IMR-90 (cell line): ENCODE results near the gene XRCC4. TPM values are rescaled to one million over a fixed set of nuclear protein-coding genes. Genes with fewer than 3 reads are reported as not detected.

Experiments
- ATAC-seq: fragments of 200-7000 bp; cut with Tn5 transposase; 2 replicates; pipeline ENCODE4 v1.9.1; 2020; ENCODE audit warnings: low read depth, mild to moderate bottlenecking, moderate library complexity
- BruUV-seq: library from RNA; stranded (reverse); fragments of 400-500 nt; replicated peaks from 2 replicates; lab custom pipeline; 2021; lab: Mats Ljungman, UMichigan
- CTCF ChIA-PET: fragments of 300-600 bp; formaldehyde crosslinking; extraction: SDS; loops from one replicate; lab custom pipeline; 2021; ENCODE audit warnings: antibody characterized with exemption; lab: Yijun Ruan, JAX
- POLR2A ChIA-PET: fragments of 300-600 bp; sonication (Branson Sonifier 250); formaldehyde crosslinking; loops from one replicate; lab custom pipeline; 2022; ENCODE audit warnings: antibody characterized with exemption; ENCODE audit not compliant: unreplicated experiment; lab: Charles Lee
- DNase-seq: peaks from one replicate; pipeline ENCODE4 v3.0.0; 2013
- H2AFZ ChIP-seq: replicated peaks from 2 replicates; pipeline ENCODE3; 2013; ENCODE audit warnings: low read length, mild to moderate bottlenecking; ENCODE audit not compliant: poor library complexity
- H2AK5ac ChIP-seq: 2 replicates; pipeline ENCODE4 v1.6.1; 2013; ENCODE audit warnings: low read depth, low read length, inconsistent platforms
- H2AK9ac ChIP-seq: replicated peaks from 2 replicates; pipeline ENCODE3; 2013; ENCODE audit warnings: mild to moderate bottlenecking, low read depth, low read length, moderate library complexity; ENCODE audit not compliant: poor library complexity
- H2BK120ac ChIP-seq: 2 replicates; pipeline ENCODE4 v1.6.1; 2013; ENCODE audit warnings: low read depth, low read length, inconsistent platforms
- H2BK15ac ChIP-seq: 3 replicates; pipeline ENCODE4 v1.6.1; 2013; ENCODE audit warnings: low read depth, low read length, inconsistent platforms
- H2BK20ac ChIP-seq: 2 replicates; pipeline ENCODE4 v1.6.1; 2013; ENCODE audit warnings: low read depth, mild to moderate bottlenecking, inconsistent platforms, low read length, moderate library complexity
- H2BK5ac ChIP-seq: 2 replicates; pipeline ENCODE4 v1.6.1; 2013; ENCODE audit warnings: mild to moderate bottlenecking, low read depth, low read length, inconsistent platforms; ENCODE audit not compliant: poor library complexity, severe bottlenecking
- H3K14ac ChIP-seq: replicated peaks from 2 replicates; pipeline ENCODE4 v1.6.1; 2013; ENCODE audit warnings: low read depth, low read length, inconsistent platforms
- H3K18ac ChIP-seq: 2 replicates; pipeline ENCODE4 v1.6.1; 2013; ENCODE audit warnings: low read depth, low read length, control low read depth
- H3K23ac ChIP-seq: 2 replicates; pipeline ENCODE4 v1.6.1; 2013; ENCODE audit warnings: low read depth, low read length, inconsistent platforms
- H3K27ac ChIP-seq: 2 replicates; pipeline ENCODE4 v1.5.1; 2013; ENCODE audit warnings: mild to moderate bottlenecking, control low read depth, low read length; ENCODE audit not compliant: insufficient read depth
- H3K27me3 ChIP-seq: 2 replicates; pipeline ENCODE4 v1.6.1; 2013; ENCODE audit warnings: low read length; ENCODE audit not compliant: control insufficient read depth, insufficient read depth
- H3K36me3 ChIP-seq: 2 replicates; pipeline ENCODE4 v1.6.1; 2013; ENCODE audit warnings: low read length, mixed read lengths; ENCODE audit not compliant: control insufficient read depth, insufficient read depth
- H3K4ac ChIP-seq: 2 replicates; pipeline ENCODE4 v1.6.1; 2013; ENCODE audit warnings: low read depth, low read length, inconsistent platforms
- H3K4me1 ChIP-seq: 2 replicates; pipeline ENCODE4 v1.6.1; 2013; ENCODE audit warnings: low read length, mixed read lengths; ENCODE audit not compliant: control insufficient read depth, insufficient read depth
- H3K4me2 ChIP-seq: 2 replicates; pipeline ENCODE4 v1.6.1; 2013; ENCODE audit warnings: low read depth, mild to moderate bottlenecking, control low read depth, low read length, moderate library complexity
- H3K4me3 ChIP-seq: 2 replicates; pipeline ENCODE4 v1.5.1; 2013; ENCODE audit warnings: low read depth, mild to moderate bottlenecking, control low read depth, low read length, moderate library complexity; ENCODE audit not compliant: insufficient read depth
- H3K56ac ChIP-seq: 2 replicates; pipeline ENCODE4 v1.6.1; 2013; ENCODE audit warnings: low read length, inconsistent platforms; ENCODE audit not compliant: insufficient read depth; ENCODE audit errors: extremely low read depth
- H3K79me1 ChIP-seq, 2 experiments: 2 replicates each; pipeline ENCODE4 v1.6.1; 2013; ENCODE audit warnings: low read length in 2 of 2, inconsistent platforms in 1 of 2, low read depth in 1 of 2
- H3K9ac ChIP-seq: 2 replicates; pipeline ENCODE4 v1.6.1; 2013; ENCODE audit warnings: low read depth, low read length, control low read depth
- H3K9me1 ChIP-seq: 2 replicates; pipeline ENCODE4 v1.6.1; 2013; ENCODE audit warnings: low read length, inconsistent platforms; ENCODE audit not compliant: insufficient read depth
- H3K9me3 ChIP-seq: 2 replicates; pipeline ENCODE4 v1.6.1; 2013; ENCODE audit warnings: low read length; ENCODE audit not compliant: control insufficient read depth, insufficient read depth
- H4K20me1 ChIP-seq: 2 replicates; pipeline ENCODE4 v1.6.1; 2013; ENCODE audit warnings: low read length, inconsistent platforms; ENCODE audit not compliant: insufficient read depth
- H4K5ac ChIP-seq: 2 replicates; pipeline ENCODE4 v1.6.1; 2013; ENCODE audit warnings: mild to moderate bottlenecking, low read depth, low read length, control low read depth
- H4K8ac ChIP-seq, 2 experiments: 2 replicates each; pipeline ENCODE4 v1.6.1; 2013; ENCODE audit warnings: low read depth in 2 of 2, low read length in 2 of 2, control low read depth in 1 of 2, inconsistent platforms in 1 of 2
- H4K91ac ChIP-seq: 2 replicates; pipeline ENCODE4 v1.6.1; 2013; ENCODE audit warnings: low read depth, low read length, inconsistent platforms; ENCODE audit not compliant: insufficient read depth
- BHLHE40 ChIP-seq: fragments of 150-350 bp; IDR thresholded peaks from 2 replicates; pipeline ENCODE4 v1.6.1; 2016; ENCODE audit warnings: mild to moderate bottlenecking, low read depth, low read length
- CEBPB ChIP-seq: IDR thresholded peaks from 2 replicates; pipeline ENCODE4 v1.6.1; 2012; ENCODE audit warnings: low read depth, low read length, improper control_type of control experiment
- ELK1 ChIP-seq: fragments of 150-350 bp; IDR thresholded peaks from 2 replicates; pipeline ENCODE4 v1.6.1; 2016; ENCODE audit warnings: low read depth, mild to moderate bottlenecking, low read length, moderate library complexity, borderline replicate concordance
- FOS ChIP-seq: fragments of 150-350 bp; IDR thresholded peaks from 2 replicates; pipeline ENCODE4 v1.6.1; 2016; ENCODE audit warnings: low read depth, low read length
- MAFK ChIP-seq: IDR thresholded peaks from 2 replicates; pipeline ENCODE4 v1.6.1; 2012; ENCODE audit warnings: low read depth, low read length, improper control_type of control experiment
- MXI1 ChIP-seq: IDR thresholded peaks from 2 replicates; pipeline ENCODE4 v1.6.1; 2012; ENCODE audit warnings: low read depth, mild to moderate bottlenecking, low read length, moderate library complexity, borderline replicate concordance
- NFE2L2 ChIP-seq: fragments of 150-350 bp; IDR thresholded peaks from 2 replicates; pipeline ENCODE4 v1.6.1; 2016; ENCODE audit warnings: low read depth, mild to moderate bottlenecking, low read length
- POLR2A ChIP-seq: IDR thresholded peaks from 2 replicates; pipeline ENCODE4 v1.6.1; 2012; ENCODE audit warnings: mild to moderate bottlenecking, low read depth, low read length
- RAD21 ChIP-seq: IDR thresholded peaks from 2 replicates; pipeline ENCODE4 v1.6.1; 2012; ENCODE audit warnings: low read length, improper control_type of control experiment
- RFX5 ChIP-seq: IDR thresholded peaks from 2 replicates; pipeline ENCODE4 v1.8.0; 2012; ENCODE audit warnings: low read depth, mild to moderate bottlenecking, low read length, moderate library complexity
- SMC3 ChIP-seq: fragments of 150-350 bp; IDR thresholded peaks from 2 replicates; pipeline ENCODE4 v1.6.1; 2016; ENCODE audit warnings: low read depth, mild to moderate bottlenecking, antibody characterized with exemption, low read length, moderate library complexity
- WGBS, 2 experiments: methylation state at CpG; one replicate each; pipeline versions ENCODE4 v1.1.5 to v1.1.7; 2013; ENCODE audit warnings: missing lambda C conversion rate in 2 of 2; ENCODE audit not compliant: insufficient read length in 1 of 2; ENCODE audit errors: extremely low coverage in 2 of 2; 5-methylcytosine and 5-hydroxymethylcytosine counted together
- dilution Hi-C: fragments of 300-500 bp; cut with HindIII; formaldehyde crosslinking; loops from one replicate; pipeline ENCODE4 v1.14.3; 2018; ENCODE audit warnings: low sequenced_read_pairs; ENCODE audit not compliant: unreplicated experiment
- in situ Hi-C: fragments of 300-500 bp; cut with MboI; formaldehyde crosslinking; loops from 3 replicates; pipeline ENCODE4 v1.14.3; 2019; ENCODE audit warnings: low sequenced_read_pairs, inconsistent platforms, mixed read lengths
- intact Hi-C: fragments of 100-400 bp; cut with micrococcal nuclease; formaldehyde crosslinking; loops from 2 replicates; pipeline ENCODE4 v1.10.0; 2022
- polyA plus RNA-seq, 3 experiments: library from polyadenylated mRNA; depleted of rRNA; stranded (reverse); fragments of >200 nt; gene quantifications; 2 replicates each; pipeline ENCODE4 v1.2.3, GENCODE V29; 2012; ENCODE audit warnings: low replicate concordance in 1 of 3
- total RNA-seq: library from RNA; depleted of rRNA; stranded (reverse); fragments of >200 nt; gene quantifications from 2 replicates; pipeline ENCODE4 v1.2.3, GENCODE V29; 2012

The XRCC4 gene
- total and polyA plus RNA-seq, 2 of the 4 experiments (the other 2 are of a cell fraction), result 3.5 to 4.7 TPM

- H2BK120ac ChIP-seq, result no peak overlapping the region
- no peak overlapping the region for H2AFZ ChIP-seq
- H3K9ac ChIP-seq, result no peak overlapping the region
- no peak for TF ChIP-seq RAD21
- no peak for TF ChIP-seq MXI1
- no peak for TF ChIP-seq RFX5
- TF ChIP-seq NFE2L2, result no peak
- TF ChIP-seq MAFK, result no peak
- TF ChIP-seq SMC3, result no peak
- TF ChIP-seq CEBPB, result no peak
- no peak for TF ChIP-seq ELK1
- TF ChIP-seq BHLHE40, result no peak
- TF ChIP-seq POLR2A, result no peak
- TF ChIP-seq FOS, result no peak
- H4K8ac ChIP-seq, result no peak overlapping the region
- no peaks in the 10 kb centered on the region for H3K9me1 ChIP-seq
- peaks cover 3% of the 10 kb centered on the region; the same call in 1 of the 2 replicates for H3K36me3 ChIP-seq
- no peak overlapping the region for H3K27ac ChIP-seq
- dilution Hi-C loops, result no loop called here
- H3K4ac ChIP-seq, result no peak overlapping the region
- H3K27me3 ChIP-seq, result no peaks in the 10 kb centered on the region
- no peak overlapping the region for H2BK5ac ChIP-seq
- no peak overlapping the region for H3K4me3 ChIP-seq
- no peaks in the 10 kb centered on the region for H3K4me1 ChIP-seq
- no peak overlapping the region for H3K56ac ChIP-seq
- no peaks in the 10 kb centered on the region for H3K9me3 ChIP-seq
- no peaks in the 10 kb centered on the region for H3K79me1 ChIP-seq
- ATAC-seq (no peak), DNase-seq (no peak)
- in situ Hi-C loops, result no loop called here
- no peak overlapping the region for H2BK15ac ChIP-seq
- POLR2A ChIA-PET, result no interaction called here
- H4K91ac ChIP-seq, result no peak overlapping the region
- H3K23ac ChIP-seq, result no peak overlapping the region
- no peak overlapping the region for H4K5ac ChIP-seq
- 100% methylated on average over 1 of the region's 3 CpGs; no CpG with 5 or more reads in 1 of the 2 experiments for WGBS, 2 experiments
- H3K14ac ChIP-seq, result no peak overlapping the region
- CTCF ChIA-PET, result no interaction called here
- no TSS peak for BruUV-seq
- intact Hi-C loops, result no loop called here
- H2BK20ac ChIP-seq, result no peak overlapping the region
- no peaks in the 10 kb centered on the region for H4K20me1 ChIP-seq
- H3K4me2 ChIP-seq, result no peak overlapping the region
- no peak overlapping the region for H2AK9ac ChIP-seq
- no peak overlapping the region for H2AK5ac ChIP-seq
- H3K18ac ChIP-seq, result no peak overlapping the region
These were observed 34.8 kb upstream of the XRCC4 start for GRCh38 chr5:83042507-83042906.
